NCI-H510A (cell line): ENCODE data around the gene GALNT7.

Source experiments
- DNase-seq: peaks from one replicate; lab custom pipeline; 2025; lab: John Stamatoyannopoulos, UW

The GALNT7 gene

GRCh38 chr4:173307778-173308177 is 139.2 kb downstream of the GALNT7 start:
- DNase-seq, result no peak

DNA sequence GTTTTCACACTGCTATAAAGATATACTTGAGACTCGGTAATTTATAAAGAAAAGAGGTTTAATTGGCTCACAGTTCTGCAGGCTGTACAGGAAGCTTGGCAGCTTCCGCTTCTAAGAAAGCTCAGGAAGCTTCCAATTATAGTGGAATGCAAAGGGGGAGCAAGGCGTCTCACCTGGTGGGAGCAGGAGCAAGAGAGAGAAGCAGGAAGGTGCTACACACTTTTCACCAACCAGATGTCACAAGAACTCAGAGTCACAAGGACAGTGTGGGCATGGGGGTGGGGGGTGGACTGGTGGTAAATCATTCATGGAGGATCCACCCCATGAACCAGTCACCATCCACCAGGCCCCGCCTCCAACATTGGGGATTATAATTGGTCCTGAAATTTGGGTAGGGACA is 142.8 kb downstream of the GALNT7 start:
- DNase-seq, result no peak

DNA sequence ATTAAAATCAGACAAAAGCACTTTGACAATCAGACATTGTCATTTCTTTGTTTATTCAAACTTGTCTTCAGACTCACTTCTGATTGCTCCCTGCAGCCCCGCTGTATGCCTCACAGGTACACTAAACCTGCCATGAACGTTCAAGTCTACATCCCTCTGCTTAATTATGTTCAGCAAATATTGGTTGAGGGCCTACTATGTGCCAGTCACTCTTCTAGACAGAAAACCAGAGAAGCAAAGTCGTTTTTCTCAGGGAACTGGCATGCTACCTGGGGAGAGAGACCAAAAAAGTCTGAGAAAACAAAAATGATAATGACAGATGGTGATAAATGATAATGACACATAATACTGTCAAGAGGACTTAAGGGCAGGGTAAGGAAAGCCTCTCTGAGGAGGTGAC is 146.1 kb downstream of the GALNT7 start:
- DNase-seq, result no peak

GRCh38 chr4:173316060-173316459 is 147.4 kb downstream of the GALNT7 start:
- DNase-seq, result no peak

- peak; percentile 1 for DNase-seq
These were observed 148.4 kb downstream of the GALNT7 start for GRCh38 chr4:173317004-173317403.

- no peak for DNase-seq
These were observed 149.6 kb downstream of the GALNT7 start for GRCh38 chr4:173318240-173318639.

DNA sequence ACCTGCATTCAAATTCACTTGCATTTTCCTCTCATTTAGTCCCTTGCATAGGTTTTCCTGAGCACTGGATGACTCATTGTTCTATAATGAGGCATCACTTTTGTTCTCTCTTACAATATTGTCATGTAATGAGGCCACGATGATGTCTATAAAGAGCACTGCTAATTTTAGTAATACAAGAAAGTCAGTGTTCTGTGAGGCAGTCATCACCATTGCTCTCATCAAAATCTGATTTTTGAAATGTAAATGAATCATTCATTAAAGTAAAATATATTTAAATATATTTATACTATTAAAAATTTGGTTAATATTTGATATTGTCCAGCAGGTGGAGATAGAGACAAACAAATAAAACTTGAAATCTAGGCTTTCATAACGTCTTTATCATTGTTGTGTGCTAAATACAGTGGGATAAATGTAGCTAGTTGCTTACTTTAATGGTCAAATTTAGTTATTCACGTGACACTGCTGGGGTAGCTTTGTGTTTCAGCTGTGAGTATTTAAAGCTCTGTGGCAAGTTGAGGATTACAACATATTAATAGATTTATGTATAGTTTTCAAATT is 150.1 kb downstream of the GALNT7 start:
- no peak for DNase-seq

DNA sequence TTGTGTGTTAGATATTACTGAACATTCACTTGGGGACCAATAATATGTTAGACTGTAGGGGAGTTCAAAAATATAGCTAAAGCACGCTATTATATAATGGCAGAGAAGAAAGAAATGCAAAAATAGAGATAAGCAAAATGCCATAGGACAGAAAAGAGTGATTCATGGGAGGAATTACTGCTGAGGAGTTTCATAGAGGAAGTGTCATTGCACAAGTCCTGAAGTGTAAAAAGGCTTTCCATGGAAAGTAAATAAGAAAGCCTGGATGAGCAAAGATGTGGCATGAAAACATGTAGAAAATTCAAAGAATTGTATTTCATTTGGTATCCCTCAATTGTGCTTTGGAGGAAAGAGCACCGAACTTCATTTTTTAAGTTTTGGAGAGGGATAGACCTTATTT is 151.1 kb downstream of the GALNT7 start:
- DNase-seq, result no peak

DNA sequence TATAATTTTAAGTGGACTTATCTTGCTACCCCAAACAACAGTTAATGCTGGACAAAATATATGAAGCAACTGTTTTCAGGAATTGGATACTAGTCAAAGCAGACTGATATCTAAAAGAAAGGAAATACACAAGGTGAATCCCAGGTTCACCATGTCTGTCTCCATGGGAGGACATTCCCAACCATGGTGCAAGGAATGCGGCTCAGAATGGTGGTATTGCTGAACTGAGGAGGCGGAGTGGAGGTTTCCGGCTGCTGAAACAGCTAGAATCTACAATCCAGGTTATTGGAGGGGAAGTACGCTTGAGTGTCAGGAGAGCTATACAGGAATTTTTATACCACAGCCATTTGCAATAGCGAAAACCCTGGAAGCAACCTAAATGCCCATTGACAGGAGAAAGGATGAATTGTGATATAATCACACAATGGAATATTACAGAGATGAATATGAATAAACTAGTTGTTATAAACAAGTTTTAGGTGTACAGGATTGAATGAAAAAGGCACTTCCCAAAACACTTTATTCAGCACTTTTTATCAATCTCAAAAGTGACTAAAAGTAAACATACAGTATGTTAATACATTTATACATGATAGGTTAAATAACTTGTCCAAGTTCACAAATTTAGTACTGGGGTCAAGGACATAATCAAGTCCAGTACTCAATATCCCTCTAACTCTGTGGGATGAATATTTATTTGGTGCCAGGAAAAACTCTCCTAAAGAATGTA is 156.6 kb downstream of the GALNT7 start:
- no peak for DNase-seq

DNA sequence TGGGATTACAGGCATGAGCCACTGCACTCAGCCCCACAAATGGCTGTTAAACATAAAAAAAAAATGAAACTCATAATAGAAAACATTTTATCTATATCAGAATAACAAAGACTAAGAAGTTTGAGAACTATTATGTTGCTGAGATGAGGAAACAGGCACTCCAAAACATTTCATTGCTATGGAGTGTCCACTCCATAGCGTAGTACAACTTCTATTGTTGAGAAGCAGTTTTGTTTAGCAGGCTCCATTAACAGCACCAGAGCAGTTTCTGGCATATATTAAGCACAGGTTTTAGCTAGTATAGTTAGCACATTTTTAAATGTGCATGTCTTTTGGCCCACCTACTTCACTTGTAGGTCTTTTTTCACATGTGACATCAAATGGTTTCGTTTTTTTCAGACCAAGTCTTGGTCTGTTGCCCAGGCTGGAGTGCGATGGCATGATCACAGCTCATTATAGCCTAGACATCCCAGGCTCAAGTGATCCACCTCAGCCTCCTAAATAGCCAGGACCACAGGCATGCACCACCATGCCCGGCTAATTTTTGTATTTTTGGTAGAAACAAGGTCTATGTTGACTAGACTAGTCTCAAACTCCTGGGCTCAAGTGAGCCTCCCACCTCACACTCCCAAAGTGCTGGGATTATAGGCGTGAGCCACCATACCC is 159.8 kb downstream of the GALNT7 start:
- no peak for DNase-seq

DNA sequence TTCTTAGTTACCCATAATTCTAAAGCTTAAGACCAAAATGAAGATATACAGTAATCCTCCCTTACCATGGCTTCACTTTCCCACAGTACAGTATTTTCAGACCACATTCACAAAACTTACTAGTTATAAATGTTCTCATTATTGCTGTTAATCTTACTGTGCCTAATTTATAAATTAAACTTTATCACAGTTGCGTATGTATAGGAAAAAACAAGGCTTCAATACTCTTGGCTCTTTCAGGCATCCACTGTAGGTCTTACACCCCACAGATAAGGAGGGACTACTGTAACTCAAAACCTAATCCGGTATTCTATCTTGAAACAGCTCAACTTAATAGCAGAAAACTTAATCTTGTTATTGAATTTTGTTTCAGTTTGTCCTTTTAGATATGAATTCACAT is 162.0 kb downstream of the GALNT7 start:
- DNase-seq, result no peak

DNA sequence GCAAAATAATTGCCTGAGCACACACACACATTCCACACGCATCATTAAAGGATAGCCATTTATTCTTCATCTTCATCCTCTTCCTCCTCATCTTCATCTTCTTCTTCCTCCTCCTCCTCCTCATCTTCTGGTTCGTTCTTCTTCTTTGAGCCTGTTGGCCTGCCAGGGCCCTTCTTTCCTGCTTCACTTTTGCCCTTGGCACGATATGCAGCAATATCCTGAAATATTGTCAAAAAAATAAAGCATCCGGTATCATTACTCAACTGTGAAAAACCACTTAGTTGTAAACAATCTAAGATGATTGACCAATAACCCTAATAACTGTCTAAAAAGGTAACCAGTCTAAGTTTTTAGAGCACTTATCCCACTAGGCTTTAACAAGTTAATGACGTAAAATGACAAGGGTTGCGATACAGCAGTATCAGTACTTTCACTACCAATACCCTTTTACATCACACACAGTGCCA is 163.4 kb downstream of the GALNT7 start:
- no peak for DNase-seq

- DNase-seq, result no peak
These were observed 164.5 kb downstream of the GALNT7 start for GRCh38 chr4:173332963-173333657.

DNA sequence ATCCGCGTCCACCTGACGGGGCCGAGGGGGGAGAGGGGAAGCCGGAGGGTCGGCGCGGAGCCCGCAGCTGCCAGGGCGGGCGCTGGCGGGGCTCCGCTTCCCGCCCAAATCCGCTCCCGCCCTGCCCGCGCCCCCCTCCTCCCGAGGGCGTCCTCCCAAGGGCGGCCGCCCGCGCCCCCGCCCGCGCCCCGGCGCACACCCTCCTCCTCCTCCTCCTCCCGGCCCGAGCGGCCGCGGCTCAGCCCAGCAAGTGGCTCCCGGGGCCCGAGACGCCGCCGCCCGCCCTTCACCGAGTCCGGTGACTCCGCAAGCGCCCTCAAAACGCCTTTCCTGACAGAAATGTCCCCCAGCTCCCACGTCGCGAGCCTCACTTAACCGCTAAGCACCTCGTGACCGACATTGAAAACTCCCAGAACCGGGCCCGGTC is 165.1 kb downstream of the GALNT7 start:
- DNase-seq, result peak; percentile 36

DNA sequence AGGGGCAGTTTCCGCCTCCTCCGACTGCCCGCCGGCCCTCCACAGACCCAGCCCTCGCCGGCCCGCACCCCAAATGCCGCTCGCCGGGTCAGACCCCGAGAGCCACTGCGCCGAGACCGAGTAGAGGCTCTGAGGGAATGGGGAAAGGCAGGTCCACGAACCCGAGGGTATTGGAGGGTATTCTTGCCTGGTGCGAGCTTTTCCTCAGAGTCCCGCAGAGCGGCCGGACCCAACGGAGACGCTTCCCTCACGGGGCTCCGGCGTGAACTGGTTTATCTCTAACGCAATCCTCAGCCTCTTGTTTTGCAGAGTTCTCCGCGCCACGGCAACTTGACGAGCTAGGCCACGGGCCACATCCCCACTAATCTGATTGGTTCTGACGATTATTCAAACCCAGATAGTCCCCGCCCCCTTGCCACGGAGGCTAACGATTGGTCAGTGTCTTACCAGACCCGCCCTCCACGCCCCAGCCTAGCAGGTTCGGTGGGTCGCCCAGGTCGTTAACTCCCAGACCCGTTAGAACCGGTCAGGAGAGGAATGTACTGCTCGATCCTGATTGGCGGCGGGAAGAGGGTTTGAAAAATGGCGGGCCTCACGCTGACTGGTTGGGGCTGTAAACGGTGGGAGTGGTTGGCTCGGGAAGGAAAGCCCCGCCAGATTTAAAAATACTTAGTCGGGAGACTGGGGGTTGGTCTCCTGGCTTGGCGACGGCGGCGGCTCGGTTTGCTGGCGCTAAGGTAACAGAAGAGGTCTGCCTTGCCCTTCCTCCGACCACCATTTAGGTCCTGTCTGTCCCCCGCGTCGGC is 165.7 kb downstream of the GALNT7 start, which contains the start of gene HMGB2:
Gene HMGB2 (minus strand): TSS at position 274 of the 806 bp plus-strand sequence. CDS start 709 bp downstream, outside the sequence.
- DNase-seq, result peak; percentile 96

- DNase-seq, result peak; percentile 60
These were observed 166.5 kb downstream of the GALNT7 start for GRCh38 chr4:173334891-173335752.

DNA sequence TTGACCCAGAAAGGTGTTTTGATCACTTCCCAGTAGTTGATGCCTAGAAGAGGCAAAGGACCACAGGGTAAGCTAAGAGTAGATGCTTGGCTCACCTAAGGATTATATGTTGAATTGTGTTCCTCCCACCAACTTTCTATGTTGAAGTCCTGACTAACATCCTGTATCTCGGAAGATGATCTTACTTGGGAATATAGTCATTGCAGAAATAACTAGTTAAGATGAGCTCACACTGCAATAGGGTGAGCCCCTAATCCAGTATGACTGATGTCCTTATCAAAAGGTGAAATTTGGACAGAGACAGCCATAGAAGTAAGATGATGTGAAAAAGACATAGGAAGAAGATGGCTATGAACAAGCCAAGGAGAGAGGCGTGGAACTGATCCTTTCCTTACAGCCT is 168.9 kb downstream of the GALNT7 start:
- DNase-seq, result no peak

DNA sequence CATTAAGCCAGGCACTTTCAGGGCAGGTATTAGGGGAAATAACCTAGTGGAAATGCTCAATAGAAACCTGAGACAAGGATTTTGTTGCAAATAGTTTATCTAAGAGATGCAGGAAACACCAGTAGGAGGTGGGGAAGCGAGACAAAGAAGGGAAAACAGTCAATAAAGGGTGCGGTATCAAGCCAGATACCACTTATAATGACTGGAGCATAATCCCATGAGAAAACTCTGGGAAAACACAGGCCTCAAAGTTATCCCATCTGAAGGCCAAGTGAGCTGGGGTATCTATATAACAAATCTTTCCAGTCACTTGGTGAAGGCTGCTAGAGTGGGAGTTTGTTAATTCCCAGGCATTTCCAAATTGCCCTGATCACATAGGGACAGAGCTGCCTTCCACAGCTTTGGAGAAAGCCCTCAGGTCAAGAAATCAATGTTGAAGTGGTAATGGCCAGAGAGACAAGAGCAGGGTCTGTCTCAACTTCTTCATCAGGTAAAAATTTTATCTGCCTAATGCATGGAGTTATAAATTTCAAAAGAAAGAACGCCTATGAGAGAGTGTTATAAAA is 175.3 kb downstream of the GALNT7 start:
- no peak for DNase-seq

DNA sequence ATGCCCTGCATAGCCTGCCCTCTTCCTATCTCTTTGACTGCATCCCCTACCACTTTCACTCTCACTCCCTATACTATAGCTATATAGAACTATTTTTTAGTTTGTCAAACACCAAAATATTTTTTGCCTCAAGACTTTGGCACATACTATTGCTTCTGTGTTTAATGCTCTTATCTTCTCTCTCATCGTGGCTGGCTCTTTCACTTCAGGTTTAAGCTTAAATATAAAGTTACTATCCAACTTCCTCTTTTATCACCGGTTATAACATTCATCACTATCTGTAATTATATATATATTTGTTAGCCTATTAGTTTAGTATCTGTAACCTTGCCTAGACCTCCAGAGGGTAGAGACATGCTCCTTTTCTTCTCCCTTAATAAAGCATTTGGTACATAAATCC is 177.0 kb downstream of the GALNT7 start:
- DNase-seq, result no peak

GRCh38 chr4:173346074-173346473 is 177.5 kb downstream of the GALNT7 start:
- DNase-seq, result no peak
